GM18517 (cell line): ENCODE results near the gene UNCX.

Experiments
- ATAC-seq: cut with Tn5 transposase; IDR thresholded peaks from one replicate; pipeline ENCODE4 v1.9.1; 2021; ENCODE audit warnings: mild to moderate bottlenecking, moderate library complexity; ENCODE audit not compliant: unreplicated experiment

Gene UNCX

DNA sequence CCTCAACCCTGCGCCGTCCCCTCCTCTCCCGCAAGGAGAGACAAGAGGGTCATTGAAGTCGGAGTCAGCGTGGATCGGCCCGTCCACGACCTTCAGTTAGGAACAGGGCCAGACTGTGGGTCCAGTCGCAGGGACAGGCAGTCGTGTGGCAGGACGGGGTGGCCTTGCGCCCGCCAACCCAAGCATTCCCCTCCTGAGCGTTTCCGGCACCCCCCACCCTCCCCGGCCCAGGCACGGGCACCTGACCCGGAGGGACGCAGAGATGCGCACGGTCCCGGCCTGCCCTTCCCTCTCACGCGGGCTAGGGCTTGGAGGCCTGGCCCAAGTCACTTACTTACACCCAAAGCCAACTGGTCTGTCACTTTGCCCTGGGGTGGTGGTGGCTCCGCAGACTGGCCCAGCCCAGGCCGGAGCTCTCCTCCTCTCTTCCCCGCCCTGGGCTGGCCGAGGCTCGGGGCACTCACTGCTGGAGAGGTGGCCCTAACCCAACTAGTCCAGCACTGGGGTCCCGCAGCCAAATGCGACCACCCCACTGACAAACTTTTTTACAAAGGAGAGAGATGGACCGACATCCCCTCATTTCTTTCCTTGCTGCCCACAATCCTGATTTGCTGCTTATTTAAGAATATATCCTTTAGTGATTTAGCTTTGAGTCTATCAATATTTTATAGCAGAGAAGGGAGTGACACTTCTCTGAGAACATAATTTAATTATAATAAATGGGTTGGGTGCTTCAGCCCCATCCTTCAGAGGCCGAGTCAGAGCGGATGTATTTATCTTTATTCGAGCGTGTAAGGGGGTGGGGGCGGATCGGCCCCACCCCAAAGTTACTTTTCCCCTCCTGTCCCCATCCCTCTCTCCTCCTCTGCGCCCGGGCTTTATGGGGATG lies 1.2 kb upstream of the UNCX start:
- ATAC-seq: no peak

DNA sequence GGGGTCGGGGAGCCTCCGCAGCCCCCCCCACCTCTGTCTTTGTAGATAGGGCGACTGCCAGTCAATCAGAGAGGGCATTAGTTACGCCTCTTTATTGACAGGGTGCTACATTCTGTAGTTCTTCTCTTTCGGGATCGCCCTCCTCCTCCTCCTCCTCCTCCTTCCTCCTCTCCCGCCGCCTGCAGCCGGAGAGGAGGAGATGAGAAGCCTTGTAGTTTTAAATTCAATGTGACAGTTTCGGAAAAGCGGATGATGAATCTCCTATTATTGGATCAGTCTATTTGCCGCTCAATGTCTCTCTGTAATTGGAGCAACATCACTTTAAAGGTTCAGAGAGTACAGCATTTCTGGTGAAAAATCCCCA lies 587 bp upstream of the UNCX start:
- ATAC-seq: no peak

DNA sequence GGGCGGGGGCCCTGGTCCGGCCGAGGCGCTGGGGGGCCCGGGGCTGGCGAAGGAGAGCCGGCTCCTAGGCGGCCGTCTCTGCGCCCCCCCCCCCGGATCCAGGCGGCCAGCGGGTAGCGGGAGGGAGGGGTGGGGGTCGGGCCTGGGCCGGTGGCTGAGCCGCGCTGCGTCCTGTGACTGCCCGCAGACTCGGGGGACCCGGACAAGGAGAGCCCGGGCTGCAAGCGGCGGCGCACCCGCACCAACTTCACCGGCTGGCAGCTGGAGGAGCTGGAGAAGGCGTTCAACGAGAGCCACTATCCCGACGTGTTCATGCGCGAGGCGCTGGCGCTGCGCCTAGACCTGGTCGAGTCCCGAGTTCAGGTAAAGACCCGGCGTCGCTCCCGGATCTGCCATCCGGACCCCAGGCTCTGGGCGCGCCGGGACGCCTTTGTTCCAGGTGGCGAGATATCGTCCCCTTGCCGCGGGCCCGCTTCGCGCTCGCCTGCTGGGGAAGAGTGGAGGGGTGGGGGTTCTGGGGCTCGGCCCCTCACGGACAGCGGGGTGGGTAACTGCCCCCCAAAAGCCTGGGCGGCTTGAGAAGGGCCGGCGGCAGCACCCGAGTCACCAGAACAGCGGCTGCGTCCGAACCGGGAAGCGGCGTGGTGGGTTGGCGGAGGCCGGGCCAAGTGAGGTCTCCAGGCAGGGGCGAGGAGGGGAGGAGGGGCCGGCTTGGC lies 819 bp downstream of the UNCX start:
- no peak for ATAC-seq

DNA sequence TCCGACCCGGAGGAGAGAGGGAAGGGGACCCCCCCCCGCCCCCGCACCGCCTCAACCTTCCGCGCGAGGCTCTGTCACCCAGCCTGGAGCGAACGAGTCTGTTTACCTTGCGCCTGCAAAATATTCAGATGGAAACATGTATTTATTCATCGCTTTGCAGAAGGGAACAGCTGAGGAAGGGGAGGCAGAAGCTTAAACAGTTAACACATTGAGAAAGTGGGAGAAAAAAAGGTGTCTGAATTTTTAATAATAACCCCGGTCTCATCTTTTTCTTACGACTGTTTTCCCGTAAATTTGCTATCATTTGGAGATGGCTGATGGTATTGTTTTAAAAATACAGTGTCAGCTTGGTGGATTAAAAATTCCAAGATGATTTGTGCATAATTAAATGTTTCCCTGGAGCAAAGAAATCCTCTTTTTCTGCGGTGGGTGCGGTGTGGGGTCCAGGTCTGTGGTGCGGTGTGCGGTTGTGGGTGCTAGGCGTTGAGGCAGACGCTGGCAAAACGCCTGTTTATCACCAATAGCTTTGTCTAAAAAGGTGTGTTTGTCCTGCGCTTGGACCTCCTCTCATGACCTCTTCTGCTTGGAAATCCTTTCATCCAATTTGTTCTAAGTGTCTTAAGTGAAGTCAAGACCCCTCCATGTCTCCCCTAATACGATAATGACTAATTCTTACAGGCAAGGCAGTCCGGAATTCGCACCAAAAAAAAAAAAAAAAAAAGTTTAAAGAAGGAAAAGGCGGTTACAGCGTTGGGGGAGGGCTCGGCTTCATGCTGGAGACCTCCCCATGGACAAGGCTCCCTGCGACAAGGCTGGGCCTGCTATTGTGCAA lies 1.6 kb downstream of the UNCX start:
- ATAC-seq: no peak

DNA sequence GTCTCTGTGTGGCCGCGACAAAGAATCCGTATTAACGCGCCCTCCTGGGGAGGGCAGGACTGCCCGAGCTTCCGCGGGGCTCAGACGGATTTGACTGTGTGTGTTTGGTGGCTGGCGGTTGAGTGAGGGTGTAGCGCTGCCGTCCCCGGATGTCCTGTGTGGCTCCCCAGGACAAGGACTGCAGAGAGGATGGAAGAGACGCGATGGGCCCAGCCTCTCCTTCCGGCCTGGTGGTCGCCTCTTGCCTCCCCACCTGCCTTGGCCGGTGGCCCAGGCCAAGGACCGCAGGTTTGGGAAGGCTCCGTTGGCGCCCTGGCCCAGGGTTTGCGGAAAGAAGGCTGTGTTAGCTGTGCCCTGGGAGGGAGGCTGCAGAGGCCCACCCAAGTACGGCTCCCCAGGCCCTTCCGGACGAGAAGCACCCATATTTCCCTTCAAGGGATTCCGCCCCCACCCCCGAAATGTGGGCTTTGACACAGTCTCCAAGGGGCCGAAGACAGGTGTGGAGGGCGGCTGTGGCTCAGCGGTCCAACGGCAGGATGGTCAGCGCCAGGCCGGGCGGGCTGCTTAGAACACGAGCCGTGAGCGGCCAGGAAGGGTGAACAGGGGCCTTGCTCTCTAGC lies 2.3 kb downstream of the UNCX start:
- ATAC-seq: no peak

DNA sequence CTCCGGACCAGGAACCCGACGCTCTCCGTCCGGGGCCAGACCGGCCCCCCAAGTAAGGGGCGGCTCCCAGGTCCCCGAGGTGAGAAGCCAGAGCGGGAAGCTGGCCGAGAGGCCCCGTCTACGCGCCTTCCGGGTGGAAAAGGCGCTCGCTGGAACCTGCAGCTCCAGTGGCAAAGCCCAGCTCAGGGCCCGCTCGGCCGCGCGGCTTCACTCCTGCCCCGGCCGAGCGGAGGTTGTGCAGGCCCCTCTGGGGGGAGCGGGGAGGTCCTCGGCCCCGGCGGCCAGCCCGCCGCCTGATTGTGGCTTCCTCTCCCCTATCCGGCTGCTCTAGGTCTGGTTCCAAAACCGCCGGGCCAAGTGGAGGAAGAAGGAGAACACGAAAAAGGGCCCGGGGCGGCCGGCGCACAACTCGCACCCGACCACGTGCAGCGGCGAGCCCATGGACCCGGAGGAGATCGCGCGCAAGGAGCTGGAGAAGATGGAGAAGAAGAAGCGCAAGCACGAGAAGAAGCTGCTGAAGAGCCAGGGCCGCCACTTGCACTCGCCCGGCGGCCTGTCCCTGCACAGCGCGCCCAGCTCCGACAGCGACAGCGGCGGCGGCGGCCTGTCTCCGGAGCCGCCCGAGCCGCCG lies 2.9 kb downstream of the UNCX start:
- no peak for ATAC-seq

DNA sequence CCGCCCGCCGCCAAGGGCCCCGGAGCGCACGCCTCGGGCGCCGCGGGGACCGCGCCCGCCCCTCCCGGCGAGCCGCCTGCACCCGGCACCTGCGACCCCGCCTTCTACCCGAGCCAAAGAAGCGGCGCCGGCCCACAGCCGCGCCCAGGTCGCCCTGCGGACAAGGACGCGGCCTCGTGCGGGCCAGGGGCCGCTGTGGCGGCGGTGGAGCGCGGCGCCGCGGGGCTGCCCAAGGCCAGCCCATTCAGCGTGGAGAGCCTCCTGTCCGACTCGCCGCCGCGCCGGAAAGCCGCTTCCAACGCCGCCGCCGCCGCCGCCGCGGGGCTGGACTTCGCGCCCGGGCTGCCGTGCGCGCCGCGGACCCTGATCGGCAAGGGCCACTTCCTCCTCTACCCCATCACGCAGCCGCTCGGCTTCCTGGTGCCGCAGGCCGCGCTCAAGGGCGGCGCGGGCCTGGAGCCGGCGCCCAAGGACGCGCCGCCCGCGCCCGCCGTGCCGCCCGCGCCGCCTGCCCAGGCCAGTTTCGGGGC lies 3.5 kb downstream of the UNCX start:
- no peak for ATAC-seq

DNA sequence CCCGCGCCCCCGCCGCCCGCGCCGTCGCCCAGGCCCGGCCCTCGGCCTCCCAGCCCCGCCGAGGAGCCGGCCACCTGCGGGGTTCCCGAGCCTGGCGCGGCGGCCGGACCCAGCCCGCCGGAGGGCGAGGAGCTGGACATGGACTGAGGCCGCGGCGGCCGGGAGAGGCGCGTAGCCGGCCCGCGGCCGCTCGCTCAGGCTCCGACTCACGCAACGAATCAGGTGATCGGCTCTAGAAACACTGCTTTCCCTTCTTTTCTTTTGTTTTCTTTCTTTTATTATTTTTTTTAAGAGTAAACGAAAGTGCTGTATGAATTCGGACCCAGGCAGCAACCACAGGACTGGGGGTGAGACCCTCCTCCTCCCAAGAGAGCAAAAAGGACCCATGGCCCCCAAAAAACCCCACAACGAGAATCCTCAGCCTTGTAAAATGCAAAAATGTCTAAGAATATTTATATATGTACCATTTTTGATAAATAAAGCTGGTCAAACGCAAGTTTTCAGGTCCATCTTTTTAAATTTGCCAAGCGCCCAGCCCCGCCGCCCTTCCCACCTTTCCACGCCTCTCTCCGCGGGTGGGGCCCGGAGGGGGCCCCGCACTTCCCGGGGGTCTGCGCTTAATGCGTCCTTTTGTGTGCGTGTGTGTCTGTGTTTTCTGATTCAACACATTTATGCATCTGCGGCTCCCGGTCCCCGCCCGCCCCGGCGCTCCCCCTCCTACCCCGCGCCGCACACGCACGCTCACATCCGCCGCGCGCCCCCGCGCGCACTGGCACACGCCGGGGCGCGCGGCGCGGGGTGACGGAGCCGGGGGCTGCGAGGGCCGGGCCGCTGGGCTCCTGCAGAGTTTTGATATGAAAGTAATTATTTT lies 4.4 kb downstream of the UNCX start:
- ATAC-seq: no peak

DNA sequence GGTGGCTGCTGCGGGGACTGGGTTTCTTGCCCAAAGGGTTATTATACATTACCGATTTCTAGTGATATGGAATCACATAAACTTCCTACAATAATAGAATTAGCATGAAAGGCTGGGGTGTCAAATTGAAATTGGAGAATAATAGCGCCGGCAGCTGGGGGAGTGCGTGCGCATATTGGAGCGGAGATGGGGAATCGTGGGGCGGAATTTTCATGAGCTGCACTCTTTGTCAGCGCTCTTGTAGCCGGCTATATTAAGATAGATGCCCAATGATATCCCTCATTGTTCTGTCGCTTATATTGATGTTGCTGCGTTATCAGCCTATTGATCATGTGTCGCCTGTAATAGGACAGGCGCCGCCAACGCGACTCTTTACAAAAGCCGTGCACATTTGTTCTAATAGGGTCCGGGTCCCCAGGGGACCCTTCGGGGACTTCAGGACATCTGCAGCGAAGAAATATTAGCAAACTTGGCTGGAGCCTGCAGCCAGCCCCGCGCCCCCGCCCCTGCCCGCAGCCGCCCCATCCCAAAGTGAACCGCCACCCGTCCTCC lies 5.1 kb downstream of the UNCX start:
- no peak for ATAC-seq

DNA sequence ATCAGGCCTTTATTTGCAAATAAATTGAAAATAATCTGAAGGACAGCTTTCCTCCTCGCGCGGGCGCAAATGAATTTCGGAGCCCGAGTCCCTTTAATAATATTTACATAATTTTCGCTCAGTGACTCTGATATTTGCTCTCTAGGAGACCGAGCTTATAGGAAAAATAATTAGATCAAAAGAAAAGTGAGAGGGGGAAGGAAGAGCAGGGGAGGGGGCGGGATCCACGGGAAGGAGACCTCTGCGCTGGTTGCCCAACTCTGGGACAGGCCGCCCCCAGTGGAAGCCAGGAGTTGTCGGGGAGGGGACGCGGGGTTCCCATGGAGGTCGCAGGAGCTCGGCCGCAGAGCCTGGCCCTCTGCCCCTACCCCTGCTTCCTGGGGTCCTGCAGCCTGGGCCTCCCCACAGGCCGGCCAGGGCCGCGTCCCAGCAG lies 5.8 kb downstream of the UNCX start:
- no peak for ATAC-seq

DNA sequence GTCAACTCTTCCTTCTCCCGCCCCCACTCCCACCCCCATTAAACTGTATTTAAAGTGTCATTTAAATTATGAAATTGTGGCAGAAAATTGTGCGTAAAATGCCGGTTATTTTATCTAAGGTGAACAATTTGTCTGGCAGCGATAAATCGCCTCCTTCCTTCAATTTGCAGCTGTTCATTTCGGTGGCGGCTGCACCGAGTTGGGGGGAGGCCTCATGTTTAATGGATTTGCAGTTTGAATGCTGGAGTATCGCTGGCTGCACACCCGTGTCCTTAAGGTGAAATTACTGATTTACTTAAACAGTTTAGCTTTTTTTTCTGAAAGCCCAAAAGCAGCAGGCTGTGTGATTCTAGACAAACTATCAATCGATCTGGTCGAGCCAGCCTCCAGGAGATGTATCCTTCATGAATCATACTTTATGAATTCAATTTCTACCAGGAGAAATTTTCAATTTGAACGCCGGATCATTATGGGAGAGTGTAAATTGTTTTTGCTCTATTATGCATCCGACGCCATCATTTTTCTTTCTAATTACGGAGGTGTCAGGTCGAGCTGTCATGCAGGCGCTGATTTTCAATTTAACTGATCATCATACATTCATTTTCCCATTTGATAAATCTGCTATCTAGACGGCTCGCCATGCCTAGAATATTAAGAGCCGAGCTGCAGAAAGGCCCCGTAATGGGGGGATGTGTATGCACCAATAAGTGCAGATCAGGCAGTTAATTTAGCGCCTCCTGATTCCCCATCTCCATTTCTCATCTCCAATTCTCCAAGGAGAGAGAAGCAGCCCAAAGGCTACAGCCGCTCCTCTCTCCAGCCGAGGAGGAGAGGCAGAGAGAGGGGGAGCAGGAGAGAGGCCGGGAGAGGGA lies 6.5 kb downstream of the UNCX start:
- ATAC-seq: no peak

DNA sequence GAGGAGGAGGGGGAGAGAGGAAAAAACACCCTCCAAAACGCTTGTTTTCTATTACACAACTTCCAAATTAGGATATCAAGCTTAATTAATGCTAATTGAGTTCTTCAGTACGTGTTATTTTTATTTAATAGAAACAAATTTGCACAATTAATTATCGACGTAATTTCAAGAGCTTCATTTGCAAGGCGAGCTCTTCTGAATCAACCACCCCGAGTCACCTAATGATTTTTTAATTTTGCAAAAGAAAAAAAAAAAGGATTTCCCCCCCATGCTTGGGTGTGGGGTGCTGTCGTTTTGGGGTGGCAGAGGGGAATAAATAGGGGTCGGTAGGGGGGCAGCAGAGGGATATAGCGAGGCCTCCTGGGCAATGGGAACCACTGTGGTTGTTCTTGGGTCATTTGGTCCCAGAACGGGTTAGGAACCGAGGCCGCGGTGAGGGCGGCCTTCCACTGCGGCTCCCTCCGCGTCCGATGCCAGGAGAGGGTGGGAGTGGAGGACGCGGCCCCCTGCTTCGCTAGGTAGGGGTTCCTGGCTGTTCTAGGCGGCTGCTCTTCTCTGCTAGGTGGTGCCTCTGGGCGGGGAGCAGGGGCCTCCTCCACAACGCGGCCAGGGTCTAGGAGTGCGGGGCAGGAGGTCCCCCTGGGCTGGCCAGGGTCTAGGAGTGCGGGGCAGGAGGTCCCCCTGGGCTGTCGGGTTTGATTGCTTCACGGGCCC lies 7.3 kb downstream of the UNCX start:
- ATAC-seq: no peak

DNA sequence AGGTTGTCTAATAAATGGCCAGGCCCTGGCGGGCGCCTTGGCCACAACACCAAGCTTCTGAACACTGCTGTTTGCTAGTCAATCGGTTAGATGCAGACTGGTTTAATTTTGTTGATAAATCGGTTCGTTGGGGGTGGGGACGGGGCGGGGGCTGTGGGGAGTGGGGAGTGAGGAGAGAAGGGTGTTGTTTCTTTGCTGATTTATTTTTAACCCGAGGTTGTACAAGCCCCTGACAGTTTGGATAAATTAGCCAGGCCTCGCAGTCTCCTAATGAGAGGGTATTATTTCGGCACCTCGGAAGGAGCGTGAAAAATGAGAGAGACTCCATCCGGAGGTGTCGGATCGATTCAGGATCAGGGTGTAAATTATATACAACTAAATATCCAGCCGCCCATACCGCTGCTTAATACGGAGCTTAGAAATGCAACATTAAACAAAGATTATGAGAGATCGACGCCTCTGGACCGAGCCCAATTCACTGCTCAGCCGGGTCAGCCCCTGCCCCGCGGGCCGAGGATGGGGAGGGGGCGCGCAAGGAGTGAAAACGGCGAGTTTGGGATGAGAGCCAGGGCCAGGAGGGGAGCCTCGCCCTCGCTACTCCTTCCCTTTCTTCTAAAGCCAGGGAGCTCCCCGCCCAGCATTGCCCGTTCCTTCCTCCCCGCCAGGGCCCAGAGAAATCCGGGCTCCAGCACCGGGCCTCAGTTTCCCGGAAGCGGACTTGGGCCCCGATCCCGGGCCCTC lies 8.0 kb downstream of the UNCX start:
- no peak for ATAC-seq

DNA sequence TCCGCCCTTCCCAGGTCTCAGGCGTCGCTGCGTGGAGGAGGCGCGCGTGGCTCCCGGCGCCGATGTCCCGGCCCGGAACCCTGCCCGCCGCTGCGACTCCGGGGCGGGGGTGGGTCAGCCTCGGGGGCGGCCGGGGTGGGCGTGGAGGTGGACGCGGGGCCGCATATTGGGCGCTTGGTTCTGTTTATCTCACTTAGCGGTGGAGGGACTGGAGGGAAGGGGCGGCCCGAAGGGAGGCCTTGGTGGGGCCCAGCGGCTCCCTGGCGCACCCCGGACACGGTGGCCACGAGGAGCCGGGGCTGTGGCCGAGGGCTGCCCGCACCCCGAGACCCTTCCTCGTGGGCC lies 8.6 kb downstream of the UNCX start:
- no peak for ATAC-seq

DNA sequence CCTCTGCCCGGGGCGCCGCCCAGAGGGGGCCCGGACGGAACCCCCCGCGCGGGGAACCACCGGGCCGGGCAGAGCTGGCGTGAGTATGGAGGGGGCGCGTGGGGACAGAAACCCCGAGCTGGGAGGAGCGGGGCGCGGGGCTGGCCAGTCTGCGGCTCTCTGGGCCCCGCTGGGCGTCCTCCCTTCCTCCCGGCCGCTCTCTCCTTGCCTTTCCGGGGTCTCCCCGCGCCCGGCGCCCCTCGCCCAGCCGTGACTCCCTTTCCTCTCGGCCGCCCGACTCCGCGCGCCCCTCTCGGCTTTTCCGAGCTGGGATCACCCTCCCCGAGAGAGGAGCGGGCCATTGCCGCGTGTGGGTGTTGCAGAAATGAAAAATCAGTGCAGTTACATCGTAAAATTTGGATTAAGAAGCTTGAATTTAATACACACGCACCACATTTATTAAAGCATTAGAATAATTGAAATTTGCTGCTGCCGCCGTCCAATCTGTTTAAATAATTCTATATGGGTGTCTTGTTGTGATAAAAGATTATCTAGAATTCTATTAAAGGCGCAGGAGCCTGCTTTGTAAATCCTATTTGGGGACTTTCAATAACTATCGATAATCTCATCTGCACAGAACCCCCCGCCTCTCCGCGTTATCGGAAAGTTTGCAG lies 9.1 kb downstream of the UNCX start:
- ATAC-seq: no peak

DNA sequence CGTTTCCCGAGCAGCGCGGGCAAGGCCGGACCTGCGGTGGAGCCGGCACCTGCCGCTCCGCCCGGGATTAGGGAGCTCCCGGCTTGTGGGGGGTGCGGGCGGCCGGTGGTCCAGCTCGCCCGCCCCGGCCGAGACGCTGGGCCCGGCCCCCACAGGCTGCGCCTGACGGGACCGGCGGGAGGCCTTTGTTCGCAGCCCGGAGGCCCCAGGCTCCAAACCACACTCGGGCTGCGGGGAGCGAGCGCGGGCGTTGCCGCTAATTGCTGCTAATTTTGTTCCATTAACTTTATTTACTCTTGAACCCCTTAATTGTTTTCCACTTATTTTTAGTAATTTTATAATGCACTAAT lies 9.6 kb downstream of the UNCX start:
- no peak for ATAC-seq
